H9 (cell line): ENCODE measurements around the gene NT5DC4. TPM values are rescaled to one million over a fixed set of nuclear protein-coding genes. Genes with fewer than 3 reads are reported as not detected.

ENCODE experiments used
- DNase-seq: peaks from one replicate; pipeline ENCODE4 v3.0.0-alpha.2; 2017
- H2AFZ ChIP-seq: one replicate; pipeline ENCODE4 v1.6.1; 2013; ENCODE audit warnings: mild to moderate bottlenecking, low read length, control low read depth, moderate library complexity
- H2AK5ac ChIP-seq: 2 replicates; pipeline ENCODE4 v1.6.1; 2013; ENCODE audit warnings: low read length, control low read depth, mixed read lengths; ENCODE audit not compliant: insufficient read length
- H2BK120ac ChIP-seq: one replicate; pipeline ENCODE4 v1.6.1; 2013; ENCODE audit warnings: low read depth, mild to moderate bottlenecking, low read length, control low read depth, inconsistent platforms; ENCODE audit not compliant: poor library complexity, severe bottlenecking
- H2BK12ac ChIP-seq: 2 replicates; pipeline ENCODE4 v1.6.1; 2013; ENCODE audit warnings: low read length, control low read depth, mixed read lengths, low read depth; ENCODE audit not compliant: insufficient read length
- H2BK15ac ChIP-seq: 2 replicates; pipeline ENCODE4 v1.6.1; 2013; ENCODE audit warnings: low read depth, low read length, control low read depth
- H2BK20ac ChIP-seq: one replicate; pipeline ENCODE4 v1.6.1; 2013; ENCODE audit warnings: low read depth, mild to moderate bottlenecking, low read length, control low read depth, inconsistent platforms; ENCODE audit not compliant: poor library complexity, severe bottlenecking
- H2BK5ac ChIP-seq: 2 replicates; pipeline ENCODE4 v1.6.1; 2013; ENCODE audit warnings: low read length, control low read depth, mixed read lengths; ENCODE audit not compliant: insufficient read length
- H3K14ac ChIP-seq: 2 replicates; pipeline ENCODE4 v1.6.1; 2013; ENCODE audit warnings: low read length, control low read depth; ENCODE audit not compliant: insufficient read depth
- H3K18ac ChIP-seq: 2 replicates; pipeline ENCODE4 v1.6.1; 2013; ENCODE audit warnings: low read depth, mild to moderate bottlenecking, mixed read lengths, low read length, control low read depth; ENCODE audit not compliant: insufficient read length
- H3K23ac ChIP-seq: 2 replicates; pipeline ENCODE4 v1.6.1; 2013; ENCODE audit warnings: low read length, control low read depth, mixed read lengths, low read depth; ENCODE audit not compliant: insufficient read length
- H3K23me2 ChIP-seq: 2 replicates; pipeline ENCODE4 v1.6.1; 2013; ENCODE audit warnings: low read depth, mild to moderate bottlenecking, mixed read lengths, low read length, control low read depth; ENCODE audit not compliant: insufficient read length, poor library complexity, severe bottlenecking
- H3K27ac ChIP-seq: 2 replicates; pipeline ENCODE4 v1.5.1; 2013; ENCODE audit warnings: low read length, control low read depth, mixed read lengths, low read depth; ENCODE audit not compliant: insufficient read length
- H3K27me3 ChIP-seq: 2 replicates; pipeline ENCODE4 v1.6.1; 2013; ENCODE audit warnings: low read length, control low read depth, inconsistent platforms; ENCODE audit not compliant: insufficient read depth
- H3K4ac ChIP-seq: 2 replicates; pipeline ENCODE4 v1.6.1; 2013; ENCODE audit warnings: low read depth, mild to moderate bottlenecking, control low read depth, inconsistent platforms, low read length, moderate library complexity
- H3K4me1 ChIP-seq: 2 replicates; pipeline ENCODE4 v1.6.1; 2013; ENCODE audit warnings: low read length, control low read depth, inconsistent platforms; ENCODE audit not compliant: insufficient read depth
- H3K4me2 ChIP-seq: 2 replicates; pipeline ENCODE4 v1.6.1; 2013; ENCODE audit warnings: low read length, control low read depth, mixed read lengths; ENCODE audit not compliant: insufficient read length, insufficient read depth
- H3K56ac ChIP-seq: 2 replicates; pipeline ENCODE4 v1.6.1; 2013; ENCODE audit warnings: low read depth, mild to moderate bottlenecking, mixed read lengths, low read length, control low read depth; ENCODE audit not compliant: insufficient read length
- H3K79me1 ChIP-seq: 2 replicates; pipeline ENCODE4 v1.6.1; 2013; ENCODE audit warnings: low read depth, mild to moderate bottlenecking, moderate library complexity, low read length, control low read depth, inconsistent platforms; ENCODE audit not compliant: insufficient read depth, poor library complexity, severe bottlenecking
- H3K79me2 ChIP-seq: 2 replicates; pipeline ENCODE4 v1.6.1; 2013; ENCODE audit warnings: low read length, control low read depth, inconsistent platforms; ENCODE audit not compliant: insufficient read depth
- H3K9ac ChIP-seq: 2 replicates; pipeline ENCODE4 v1.6.1; 2013; ENCODE audit warnings: low read length, control low read depth, mixed read lengths; ENCODE audit not compliant: insufficient read length; ENCODE audit errors: extremely low read depth
- H3K9me3 ChIP-seq: one replicate; pipeline ENCODE4 v1.6.1; 2013; ENCODE audit warnings: low read depth, low read length, inconsistent platforms; ENCODE audit not compliant: control insufficient read depth
- H3T11ph ChIP-seq: one replicate; pipeline ENCODE4 v1.6.1; 2013; ENCODE audit warnings: mild to moderate bottlenecking, low read length, control low read depth, inconsistent platforms
- H4K20me1 ChIP-seq: one replicate; pipeline ENCODE4 v1.6.1; 2013; ENCODE audit not compliant: control insufficient read depth, insufficient read length, insufficient read depth
- H4K5ac ChIP-seq: 2 replicates; pipeline ENCODE4 v1.6.1; 2013; ENCODE audit warnings: low read depth, mild to moderate bottlenecking, mixed read lengths, low read length, control low read depth; ENCODE audit not compliant: insufficient read length
- H4K8ac ChIP-seq: replicated peaks from 2 replicates; pipeline ENCODE4 v1.6.1; 2013; ENCODE audit warnings: low read length, control low read depth, mixed read lengths, low read depth; ENCODE audit not compliant: insufficient read length
- H4K91ac ChIP-seq: 2 replicates; pipeline ENCODE4 v1.6.1; 2013; ENCODE audit warnings: low read depth, mild to moderate bottlenecking, moderate library complexity, mixed read lengths, low read length, control low read depth; ENCODE audit not compliant: insufficient read length
- H3K27ac Mint-ChIP-seq, 3 experiments: 2 replicates in 2 of 3; 3 replicates in 1 of 3; pipeline ENCODE4 v1.8.0; 2020 to 2021; ENCODE audit warnings: mixed read lengths in 3 of 3, mild to moderate bottlenecking in 1 of 3, moderate library complexity in 1 of 3
- H3K27me3 Mint-ChIP-seq: 2 replicates; pipeline ENCODE4 v1.8.0; 2021; ENCODE audit warnings: low read depth, mild to moderate bottlenecking, moderate library complexity, mixed read lengths
- H3K36me3 Mint-ChIP-seq, 3 experiments: 2 replicates in 2 of 3; 3 replicates in 1 of 3; pipeline ENCODE4 v1.8.0; 2020 to 2021; ENCODE audit warnings: low read depth in 3 of 3, mixed read lengths in 3 of 3; ENCODE audit not compliant: insufficient read depth in 1 of 3
- H3K4me1 Mint-ChIP-seq, 2 experiments: 2 replicates each; pipeline ENCODE4 v1.8.0; 2020; ENCODE audit warnings: mixed read lengths in 2 of 2
- H3K4me3 Mint-ChIP-seq, 2 experiments: 2 replicates in 1 of 2; 3 replicates in 1 of 2; pipeline ENCODE4 v1.8.0; 2020 to 2021; ENCODE audit warnings: mild to moderate bottlenecking in 2 of 2, mixed read lengths in 2 of 2, moderate library complexity in 1 of 2
- H3K9me3 Mint-ChIP-seq, 2 experiments: 2 replicates in 1 of 2; 3 replicates in 1 of 2; pipeline ENCODE4 v1.8.0; 2020; ENCODE audit warnings: mild to moderate bottlenecking in 2 of 2, mixed read lengths in 2 of 2, moderate library complexity in 1 of 2
- whole genome bisulfite sequencing: extraction: QIAGEN DNeasy Blood & Tissue Kit; methylation state at CpG from one replicate; pipeline ENCODE4 v1.1.7; 2013; ENCODE audit warnings: missing lambda C conversion rate, low lambda C conversion rate, mixed read lengths; ENCODE audit not compliant: insufficient read length; ENCODE audit errors: extremely low coverage; 5-methylcytosine and 5-hydroxymethylcytosine counted together
- total RNA-seq: library from RNA; stranded (reverse); gene quantifications from 2 replicates; pipeline ENCODE4 v1.2.1, GENCODE V29; 2021
- TF ChIP-seq, protein P1 (sequence below): fragments of 200-600 bp; sonication (generic); conservative IDR thresholded peaks from 3 replicates; pipeline ENCODE4 v1.8.0; 2021; ENCODE audit warnings: antibody characterized with exemption, mild to moderate bottlenecking

The NT5DC4 gene
- total RNA-seq, 1 experiment from 2014 or later, result not detected

DNA sequence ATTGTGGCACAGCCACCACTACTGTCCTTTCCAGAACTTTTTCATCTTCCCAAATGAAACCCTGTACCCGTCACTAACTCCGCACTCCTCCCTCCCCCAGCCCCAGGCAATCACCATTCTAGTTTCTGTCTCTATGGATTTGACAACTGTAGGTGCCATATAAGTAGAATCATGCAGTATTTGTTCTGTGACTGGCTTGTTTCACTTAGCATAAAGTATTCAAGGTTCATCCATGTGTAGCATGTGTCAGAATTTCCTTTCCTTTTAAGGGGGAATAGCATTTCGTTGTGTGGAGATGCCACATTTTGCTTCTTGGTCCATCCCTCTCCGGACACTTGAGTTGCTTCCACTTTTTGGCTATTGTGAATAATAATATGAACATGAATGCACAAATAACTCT, 44.4 kb downstream of the NT5DC4 start:
- H3K27me3 Mint-ChIP-seq, result no peaks in the 10 kb centered on the region
- Histone ChIP-seq H3K4me2 (peak overlapping the region; percentile 35), H3K18ac (no peak overlapping the region), H3T11ph (no peak overlapping the region), H3K4me1 (no peaks in the 10 kb centered on the region), H3K23ac (no peak overlapping the region), H3K9ac (no peak overlapping the region), H4K91ac (no peak overlapping the region), H3K79me1 (no peaks in the 10 kb centered on the region), H4K5ac (no peak overlapping the region), H4K8ac (no peak overlapping the region), H2BK12ac (no peak overlapping the region), H2BK5ac (no peak overlapping the region), H2BK120ac (no peak overlapping the region), H3K56ac (no peak overlapping the region), H3K4ac (no peak overlapping the region), H3K27ac (no peak overlapping the region), H3K23me2 (peaks cover 4% of the 10 kb centered on the region), H2BK15ac (no peak overlapping the region), H2AK5ac (no peak overlapping the region), H3K79me2 (no peaks in the 10 kb centered on the region), H3K9me3 (no peaks in the 10 kb centered on the region), H3K14ac (no peak overlapping the region), H4K20me1 (no peaks in the 10 kb centered on the region), H2AFZ (no peak overlapping the region), H2BK20ac (no peak overlapping the region), H3K27me3 (no peaks in the 10 kb centered on the region)
- DNase-seq, result no peak
- H3K36me3 Mint-ChIP-seq, result peaks cover 3 to 21% (median 18%) of the 10 kb centered on the region in 3 experiments; a peak in 6 of 7 replicates
- H3K4me1 Mint-ChIP-seq, result peaks cover 21 to 23% of the 10 kb centered on the region in 2 experiments
- WGBS, result no CpG with 5 or more reads among the region's 4 CpGs
- H3K9me3 Mint-ChIP-seq, result no peaks in the 10 kb centered on the region
- peak overlapping the region in 1 of 3 experiments; percentile 19; a peak in 1 of 7 replicates for H3K27ac Mint-ChIP-seq
- TF ChIP-seq, protein P1, sequence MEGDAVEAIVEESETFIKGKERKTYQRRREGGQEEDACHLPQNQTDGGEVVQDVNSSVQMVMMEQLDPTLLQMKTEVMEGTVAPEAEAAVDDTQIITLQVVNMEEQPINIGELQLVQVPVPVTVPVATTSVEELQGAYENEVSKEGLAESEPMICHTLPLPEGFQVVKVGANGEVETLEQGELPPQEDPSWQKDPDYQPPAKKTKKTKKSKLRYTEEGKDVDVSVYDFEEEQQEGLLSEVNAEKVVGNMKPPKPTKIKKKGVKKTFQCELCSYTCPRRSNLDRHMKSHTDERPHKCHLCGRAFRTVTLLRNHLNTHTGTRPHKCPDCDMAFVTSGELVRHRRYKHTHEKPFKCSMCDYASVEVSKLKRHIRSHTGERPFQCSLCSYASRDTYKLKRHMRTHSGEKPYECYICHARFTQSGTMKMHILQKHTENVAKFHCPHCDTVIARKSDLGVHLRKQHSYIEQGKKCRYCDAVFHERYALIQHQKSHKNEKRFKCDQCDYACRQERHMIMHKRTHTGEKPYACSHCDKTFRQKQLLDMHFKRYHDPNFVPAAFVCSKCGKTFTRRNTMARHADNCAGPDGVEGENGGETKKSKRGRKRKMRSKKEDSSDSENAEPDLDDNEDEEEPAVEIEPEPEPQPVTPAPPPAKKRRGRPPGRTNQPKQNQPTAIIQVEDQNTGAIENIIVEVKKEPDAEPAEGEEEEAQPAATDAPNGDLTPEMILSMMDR, result no peak
- peak overlapping the region; percentile 95 to 98 for H3K4me3 Mint-ChIP-seq
